ENCODE results near the gene LYL1.

Gene LYL1

GRCh38 chr19:13128583-13128982, 25.9 kb upstream of the LYL1 start:
- DNase-seq, result no peak

GRCh38 chr19:13127811-13128575, 25.3 kb upstream of the LYL1 start:
- DNase-seq, result no peak

GRCh38 chr19:13127051-13127450, 24.4 kb upstream of the LYL1 start:
- no peak for DNase-seq

- no peak for DNase-seq
Observed at GRCh38 chr19:13122980-13123957, 20.6 kb upstream of the LYL1 start.

GRCh38 chr19:13122275-13122878, 19.7 kb upstream of the LYL1 start:
- DNase-seq, result no peak

GRCh38 chr19:13121551-13122274, 19.1 kb upstream of the LYL1 start:
- no peak for DNase-seq

GRCh38 chr19:13120817-13121216, 18.2 kb upstream of the LYL1 start:
- no peak for DNase-seq

- no peak for DNase-seq
Observed at GRCh38 chr19:13120031-13120430, 17.4 kb upstream of the LYL1 start.

GRCh38 chr19:13119627-13120026, 17.0 kb upstream of the LYL1 start:
- no peak for DNase-seq

- peak; percentile 67 for DNase-seq
Observed at GRCh38 chr19:13118424-13119193, 16.0 kb upstream of the LYL1 start.

- peak; percentile 80 for DNase-seq
Observed at GRCh38 chr19:13117772-13118423, 15.2 kb upstream of the LYL1 start, which contains the start of gene NACC1. Gene NACC1 (plus strand): TSS chr19:13118264. CDS start chr19:13135208, 16,944 bp downstream.

GRCh38 chr19:13117176-13117771, 14.6 kb upstream of the LYL1 start:
- DNase-seq, result no peak

- peak; percentile 91 for DNase-seq
Observed at GRCh38 chr19:13116282-13117175, 13.9 kb upstream of the LYL1 start, which contains the start of gene TRMT1. Gene TRMT1 (minus strand): TSS chr19:13116740. CDS start chr19:13116399, 341 bp downstream.

- no peak for DNase-seq
Observed at GRCh38 chr19:13115936-13116281, 13.3 kb upstream of the LYL1 start.

GRCh38 chr19:13112555-13112954, 9.9 kb upstream of the LYL1 start:
- no peak for DNase-seq

- DNase-seq, result no peak
Observed at GRCh38 chr19:13110099-13110610, 7.5 kb upstream of the LYL1 start.

- no peak for DNase-seq
Observed at GRCh38 chr19:13109361-13110098, 6.9 kb upstream of the LYL1 start.

- no peak for DNase-seq
Observed at GRCh38 chr19:13104848-13105711, 2.4 kb upstream of the LYL1 start.
